OCI-LY3 (cell line): ENCODE measurements around the gene IL22RA1.

Experiments
- CTCF ChIP-seq: fragments of 200-600, 300-600 bp; sonication (generic); IDR thresholded peaks from 2 replicates; pipeline ENCODE4 v1.5.1; 2014; ENCODE audit warnings: antibody characterized with exemption, low read length, low read depth
- EZH2phosphoT487 ChIP-seq: fragments of 200-600 bp; shearing (Covaris generic); IDR thresholded peaks from 2 replicates; pipeline ENCODE4 v1.6.1; 2018; ENCODE audit warnings: antibody characterized with exemption, mixed run types, low read depth

- TF ChIP-seq CTCF (no peak), EZH2phosphoT487 (no peak)
Measured at GRCh38 chr1:24075590-24075854, 67.4 kb downstream of the IL22RA1 start.
